Measurements from ENCODE around the gene FXYD2.

DNA sequence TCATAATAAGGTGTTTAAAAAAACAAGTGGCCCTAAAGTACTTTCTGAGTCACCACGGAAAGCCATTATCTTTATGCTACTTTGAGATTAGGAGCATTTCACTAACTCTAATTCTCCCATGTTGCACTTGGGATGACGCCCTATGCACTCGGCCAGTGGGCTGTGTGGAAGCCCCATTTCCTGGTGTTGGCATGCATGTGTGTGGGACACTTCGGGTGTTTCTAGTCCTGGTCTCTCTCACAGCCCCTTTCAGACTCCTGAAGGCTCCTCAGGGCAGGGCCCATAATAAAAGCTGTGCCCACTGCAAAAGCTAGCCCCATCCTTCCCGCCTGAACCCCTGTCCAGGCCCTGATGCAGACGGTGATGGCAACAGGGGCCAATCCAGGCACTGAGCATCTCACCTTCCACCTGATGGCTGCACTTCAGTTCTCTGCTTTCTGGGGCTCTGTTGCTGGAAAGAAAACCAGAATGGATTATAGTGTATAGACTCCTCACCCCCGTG lies 14.9 kb upstream of the FXYD2 start:
- TF ChIP-seq, protein P1, sequence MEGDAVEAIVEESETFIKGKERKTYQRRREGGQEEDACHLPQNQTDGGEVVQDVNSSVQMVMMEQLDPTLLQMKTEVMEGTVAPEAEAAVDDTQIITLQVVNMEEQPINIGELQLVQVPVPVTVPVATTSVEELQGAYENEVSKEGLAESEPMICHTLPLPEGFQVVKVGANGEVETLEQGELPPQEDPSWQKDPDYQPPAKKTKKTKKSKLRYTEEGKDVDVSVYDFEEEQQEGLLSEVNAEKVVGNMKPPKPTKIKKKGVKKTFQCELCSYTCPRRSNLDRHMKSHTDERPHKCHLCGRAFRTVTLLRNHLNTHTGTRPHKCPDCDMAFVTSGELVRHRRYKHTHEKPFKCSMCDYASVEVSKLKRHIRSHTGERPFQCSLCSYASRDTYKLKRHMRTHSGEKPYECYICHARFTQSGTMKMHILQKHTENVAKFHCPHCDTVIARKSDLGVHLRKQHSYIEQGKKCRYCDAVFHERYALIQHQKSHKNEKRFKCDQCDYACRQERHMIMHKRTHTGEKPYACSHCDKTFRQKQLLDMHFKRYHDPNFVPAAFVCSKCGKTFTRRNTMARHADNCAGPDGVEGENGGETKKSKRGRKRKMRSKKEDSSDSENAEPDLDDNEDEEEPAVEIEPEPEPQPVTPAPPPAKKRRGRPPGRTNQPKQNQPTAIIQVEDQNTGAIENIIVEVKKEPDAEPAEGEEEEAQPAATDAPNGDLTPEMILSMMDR (IDR thresholded peaks at IDR 0.05; ENCODE audit: low read depth, low read length, poor library complexity, severe bottlenecking) = no peak
- TF ChIP-seq EZH2phosphoT487 (IDR thresholded peaks at IDR 0.05; ENCODE audit: borderline replicate concordance, low read length) = no peak
